ENCODE data around the gene TPO.

Gene TPO

GRCh38 chr2:1462994-1463393 lies 49.7 kb downstream of the TPO start:
- TF ChIP-seq FOXP2 (optimal IDR thresholded peaks at IDR 0.05; ENCODE audit: borderline replicate concordance, extremely low read depth, extremely low read length, insufficient read depth) (no peak), REST (IDR thresholded peaks at IDR 0.05; ENCODE audit: insufficient read depth in 1 of 2, low read depth in 2 of 2, low read length in 2 of 2) (no peak), TAF1 (IDR thresholded peaks at IDR 0.05; ENCODE audit: borderline replicate concordance, insufficient read depth, low read length) (no peak), SIN3A (IDR thresholded peaks at IDR 0.05; ENCODE audit: borderline replicate concordance, insufficient read depth, low read length) (no peak), POLR2AphosphoS5 (IDR thresholded peaks at IDR 0.05; ENCODE audit: low read depth, low read length) (no peak)

- TF ChIP-seq TAF1 (IDR thresholded peaks at IDR 0.05; ENCODE audit: borderline replicate concordance, insufficient read depth, low read length) (no peak), POLR2AphosphoS5 (IDR thresholded peaks at IDR 0.05; ENCODE audit: low read depth, low read length) (no peak), SIN3A (IDR thresholded peaks at IDR 0.05; ENCODE audit: borderline replicate concordance, insufficient read depth, low read length) (no peak), FOXP2 (optimal IDR thresholded peaks at IDR 0.05; ENCODE audit: borderline replicate concordance, extremely low read depth, extremely low read length, insufficient read depth) (no peak), REST (IDR thresholded peaks at IDR 0.05; ENCODE audit: insufficient read depth in 1 of 2, low read depth in 2 of 2, low read length in 2 of 2) (no peak)
These were observed 59.1 kb downstream of the TPO start for GRCh38 chr2:1472350-1472749.

GRCh38 chr2:1476617-1477195 lies 63.4 kb downstream of the TPO start:
- TF ChIP-seq SIN3A (IDR thresholded peaks at IDR 0.05; ENCODE audit: borderline replicate concordance, insufficient read depth, low read length) (no peak), POLR2AphosphoS5 (IDR thresholded peaks at IDR 0.05; ENCODE audit: low read depth, low read length) (no peak), TAF1 (IDR thresholded peaks at IDR 0.05; ENCODE audit: borderline replicate concordance, insufficient read depth, low read length) (no peak)

- TF ChIP-seq POLR2AphosphoS5 (IDR thresholded peaks at IDR 0.05; ENCODE audit: low read depth, low read length): no peak
- no peak for TF ChIP-seq FOXP2 (optimal IDR thresholded peaks at IDR 0.05; ENCODE audit: borderline replicate concordance, extremely low read depth, extremely low read length, insufficient read depth)
- TF ChIP-seq TAF1 (IDR thresholded peaks at IDR 0.05; ENCODE audit: borderline replicate concordance, insufficient read depth, low read length): no peak
- TF ChIP-seq SIN3A (IDR thresholded peaks at IDR 0.05; ENCODE audit: borderline replicate concordance, insufficient read depth, low read length): no peak
- TF ChIP-seq REST (IDR thresholded peaks at IDR 0.05; ENCODE audit: insufficient read depth in 1 of 2, low read depth in 2 of 2, low read length in 2 of 2): no peak
These were observed 64.2 kb downstream of the TPO start for GRCh38 chr2:1477196-1478040.

GRCh38 chr2:1478311-1479305 lies 65.3 kb downstream of the TPO start:
- TF ChIP-seq SIN3A (IDR thresholded peaks at IDR 0.05; ENCODE audit: borderline replicate concordance, insufficient read depth, low read length): no peak
- no peak for TF ChIP-seq POLR2AphosphoS5 (IDR thresholded peaks at IDR 0.05; ENCODE audit: low read depth, low read length)
- TF ChIP-seq REST (IDR thresholded peaks at IDR 0.05; ENCODE audit: insufficient read depth in 1 of 2, low read depth in 2 of 2, low read length in 2 of 2): no peak

All from PFSK-1 (cell line).